ENCODE results near the gene RPS27L. TPM values are rescaled to one million over a fixed set of nuclear protein-coding genes. Genes with fewer than 3 reads are reported as not detected.

Gene RPS27L
- 101 and 185 TPM in 2 replicates for total RNA-seq

DNA sequence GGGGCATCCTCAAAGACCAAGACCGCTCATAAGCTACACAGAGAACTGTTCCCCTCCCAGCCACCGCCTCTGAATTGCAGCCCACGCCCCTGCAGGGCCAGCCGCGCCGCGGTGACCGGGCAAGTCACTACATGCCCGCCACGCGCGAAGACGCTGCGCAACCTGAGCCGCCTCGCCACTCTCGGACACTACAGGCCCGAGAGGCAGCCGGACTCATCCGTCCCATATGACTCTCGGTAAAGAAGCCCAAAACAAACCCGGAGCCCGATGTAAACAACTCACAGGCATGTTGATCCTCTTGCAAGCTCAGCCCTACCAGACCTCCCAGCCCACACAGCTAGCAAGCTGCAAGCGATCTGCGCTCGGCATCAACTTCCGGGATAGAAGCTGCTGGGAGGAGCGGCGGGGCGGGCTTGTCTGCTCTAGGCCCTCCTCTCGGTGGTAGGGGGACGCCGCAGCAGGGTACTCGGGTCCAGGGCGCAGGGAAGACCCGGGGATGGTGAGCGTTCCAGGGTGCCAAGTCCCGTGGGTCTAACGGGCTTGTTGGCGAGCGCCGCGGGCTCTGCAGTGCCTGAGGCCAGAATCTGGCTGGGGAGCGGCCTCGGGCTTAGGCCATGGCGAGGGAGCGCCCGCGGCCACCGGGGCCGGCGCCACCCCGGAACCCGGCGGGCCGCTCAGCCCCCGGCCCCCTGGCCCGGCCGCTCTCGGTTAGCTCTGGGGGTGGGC, at the start of gene RPS27L:
RPS27L (minus strand) TSS at position 360 of the 726 bp plus-strand sequence; CDS start at position 288, 72 bp downstream.

DNA sequence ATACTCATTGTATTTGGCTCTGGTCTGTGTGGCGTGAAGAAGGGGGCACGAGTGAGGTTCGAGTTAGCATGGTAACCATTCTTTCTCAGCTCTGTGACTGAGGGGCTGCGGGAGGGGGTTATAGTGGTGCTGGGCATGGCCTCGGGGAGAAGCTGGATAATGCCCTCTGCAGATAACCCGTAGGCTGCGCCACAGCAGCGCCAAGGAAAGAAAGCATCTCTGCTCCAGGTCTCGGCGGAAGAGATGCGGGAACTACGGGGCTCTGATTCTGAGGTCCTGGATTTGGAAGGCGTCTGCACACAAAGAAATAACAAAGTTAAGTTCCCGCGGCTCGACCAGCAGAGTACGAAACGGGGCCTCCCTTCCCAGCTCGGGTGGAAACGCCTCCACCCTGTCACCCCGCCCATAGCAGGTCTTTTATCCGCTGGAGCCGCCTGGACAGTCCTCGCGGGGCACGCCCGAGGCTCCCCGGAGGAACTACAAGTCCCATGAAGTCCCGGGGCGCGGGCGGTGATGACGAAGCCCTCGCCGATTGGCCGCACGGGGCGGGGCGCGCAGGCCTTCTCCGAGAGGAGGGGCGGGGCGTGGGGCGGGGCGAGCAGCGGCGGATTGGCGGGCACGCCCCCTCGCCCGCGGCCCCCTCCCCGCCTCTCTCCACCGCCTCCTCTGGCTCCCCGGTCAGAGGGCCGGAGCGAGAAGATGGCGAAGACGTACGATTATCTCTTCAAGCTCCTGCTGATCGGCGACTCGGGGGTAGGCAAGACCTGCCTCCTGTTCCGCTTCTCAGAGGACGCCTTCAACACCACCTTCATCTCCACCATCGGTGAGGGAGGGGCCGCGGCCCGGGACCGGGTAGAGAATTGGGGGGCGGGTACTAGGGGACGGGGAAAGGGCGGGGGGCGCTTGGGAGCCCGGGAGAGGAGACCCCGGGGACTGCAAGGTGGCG, 31.9 kb upstream of the RPS27L start, which contains the start of gene RAB8B:
RAB8B (plus strand) TSS at position 681 of the 946 bp plus-strand sequence; CDS start at position 700, 19 bp downstream.

DNA sequence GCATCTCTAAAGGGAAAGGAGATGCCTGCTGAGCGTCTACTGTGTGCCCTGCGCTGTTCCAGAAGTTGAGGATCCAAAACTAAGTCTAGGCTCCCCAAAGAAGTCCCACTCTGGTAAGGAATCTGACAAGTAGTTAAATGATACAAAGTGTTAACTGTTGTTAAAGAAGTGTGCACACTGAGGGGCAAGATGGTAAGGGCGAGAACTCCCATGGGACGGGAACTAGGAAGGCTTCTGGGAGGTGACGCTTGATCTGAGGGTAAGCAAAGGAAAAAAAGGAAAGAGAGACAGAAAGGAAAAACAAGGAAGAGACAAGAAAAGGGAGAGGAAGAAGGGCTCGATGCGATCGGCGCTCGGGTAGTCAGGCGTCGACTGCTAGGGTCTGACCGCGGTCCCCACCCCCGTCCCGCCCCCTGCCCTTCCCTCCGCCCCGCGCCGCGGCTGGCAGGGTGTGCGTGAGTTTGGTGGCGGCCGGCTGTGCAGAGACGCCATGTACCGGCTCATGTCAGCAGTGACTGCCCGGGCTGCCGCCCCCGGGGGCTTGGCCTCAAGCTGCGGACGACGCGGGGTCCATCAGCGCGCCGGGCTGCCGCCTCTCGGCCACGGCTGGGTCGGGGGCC, 35.8 kb downstream of the RPS27L start, which contains the start of gene LACTB:
LACTB (plus strand) TSS at position 480 of the 620 bp plus-strand sequence; CDS start at position 491, 11 bp downstream.

Other genes with a start within 250 kb of the RPS27L start
- 104 and 287 TPM in 2 replicates for gene TPM1, start 114.7 kb downstream of the RPS27L start, total RNA-seq
- 7.4 and 12.7 TPM in 2 replicates for gene LACTB, start 35.6 kb downstream of the RPS27L start, total RNA-seq
- 30.8 and 42.7 TPM in 2 replicates for gene RAB8B, start 32.1 kb upstream of the RPS27L start, total RNA-seq
- gene APH1B, start 120.1 kb upstream of the RPS27L start, total RNA-seq = 9.8 and 11.5 TPM in 2 replicates
- gene CA12, start 224.4 kb upstream of the RPS27L start, total RNA-seq = 4.3 and 26.5 TPM in 2 replicates

Measured in pericardium fibroblast (primary cell).